Measurements from ENCODE around the gene SUMO4. TPM values are rescaled to one million over a fixed set of nuclear protein-coding genes. Genes with fewer than 3 reads are reported as not detected.

Gene SUMO4
- total RNA-seq, 1 experiment from 2014 or later: 1.1 TPM

DNA sequence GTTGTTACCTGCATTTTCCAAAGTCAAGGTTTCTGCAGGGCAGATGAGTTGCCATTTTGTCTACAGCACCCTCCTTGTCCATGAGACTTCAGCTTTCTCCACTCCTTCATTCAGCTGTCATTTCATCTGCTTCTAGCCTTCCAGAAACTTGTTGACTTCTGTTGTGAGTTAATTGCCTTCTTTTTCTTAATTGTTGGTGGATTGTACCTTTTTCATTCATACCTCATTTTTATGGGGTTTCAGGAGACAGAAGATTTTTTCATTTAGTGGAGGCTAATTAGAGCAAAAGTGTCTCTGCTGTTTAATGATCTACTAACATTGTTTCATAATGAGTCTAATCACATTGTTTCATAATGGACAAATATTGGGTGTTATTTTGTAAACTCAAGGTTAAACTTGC, 7.5 kb upstream of the SUMO4 start:
- TF ChIP-seq TCF7L2 (IDR thresholded peaks at IDR 0.05; ENCODE audit: low read depth, low read length) (no peak), SIN3A (IDR thresholded peaks at IDR 0.05; ENCODE audit: borderline replicate concordance, insufficient read depth, low read depth, low read length) (no peak), POLR2AphosphoS5 (IDR thresholded peaks at IDR 0.05; ENCODE audit: low read depth, low read length) (no peak)
- TF ChIP-seq, protein P1, sequence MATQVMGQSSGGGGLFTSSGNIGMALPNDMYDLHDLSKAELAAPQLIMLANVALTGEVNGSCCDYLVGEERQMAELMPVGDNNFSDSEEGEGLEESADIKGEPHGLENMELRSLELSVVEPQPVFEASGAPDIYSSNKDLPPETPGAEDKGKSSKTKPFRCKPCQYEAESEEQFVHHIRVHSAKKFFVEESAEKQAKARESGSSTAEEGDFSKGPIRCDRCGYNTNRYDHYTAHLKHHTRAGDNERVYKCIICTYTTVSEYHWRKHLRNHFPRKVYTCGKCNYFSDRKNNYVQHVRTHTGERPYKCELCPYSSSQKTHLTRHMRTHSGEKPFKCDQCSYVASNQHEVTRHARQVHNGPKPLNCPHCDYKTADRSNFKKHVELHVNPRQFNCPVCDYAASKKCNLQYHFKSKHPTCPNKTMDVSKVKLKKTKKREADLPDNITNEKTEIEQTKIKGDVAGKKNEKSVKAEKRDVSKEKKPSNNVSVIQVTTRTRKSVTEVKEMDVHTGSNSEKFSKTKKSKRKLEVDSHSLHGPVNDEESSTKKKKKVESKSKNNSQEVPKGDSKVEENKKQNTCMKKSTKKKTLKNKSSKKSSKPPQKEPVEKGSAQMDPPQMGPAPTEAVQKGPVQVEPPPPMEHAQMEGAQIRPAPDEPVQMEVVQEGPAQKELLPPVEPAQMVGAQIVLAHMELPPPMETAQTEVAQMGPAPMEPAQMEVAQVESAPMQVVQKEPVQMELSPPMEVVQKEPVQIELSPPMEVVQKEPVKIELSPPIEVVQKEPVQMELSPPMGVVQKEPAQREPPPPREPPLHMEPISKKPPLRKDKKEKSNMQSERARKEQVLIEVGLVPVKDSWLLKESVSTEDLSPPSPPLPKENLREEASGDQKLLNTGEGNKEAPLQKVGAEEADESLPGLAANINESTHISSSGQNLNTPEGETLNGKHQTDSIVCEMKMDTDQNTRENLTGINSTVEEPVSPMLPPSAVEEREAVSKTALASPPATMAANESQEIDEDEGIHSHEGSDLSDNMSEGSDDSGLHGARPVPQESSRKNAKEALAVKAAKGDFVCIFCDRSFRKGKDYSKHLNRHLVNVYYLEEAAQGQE (IDR thresholded peaks at IDR 0.05; ENCODE audit: insufficient read depth in 1 of 2, low read depth in 2 of 2, low read length in 1 of 2): no peak
- TF ChIP-seq, protein P2, sequence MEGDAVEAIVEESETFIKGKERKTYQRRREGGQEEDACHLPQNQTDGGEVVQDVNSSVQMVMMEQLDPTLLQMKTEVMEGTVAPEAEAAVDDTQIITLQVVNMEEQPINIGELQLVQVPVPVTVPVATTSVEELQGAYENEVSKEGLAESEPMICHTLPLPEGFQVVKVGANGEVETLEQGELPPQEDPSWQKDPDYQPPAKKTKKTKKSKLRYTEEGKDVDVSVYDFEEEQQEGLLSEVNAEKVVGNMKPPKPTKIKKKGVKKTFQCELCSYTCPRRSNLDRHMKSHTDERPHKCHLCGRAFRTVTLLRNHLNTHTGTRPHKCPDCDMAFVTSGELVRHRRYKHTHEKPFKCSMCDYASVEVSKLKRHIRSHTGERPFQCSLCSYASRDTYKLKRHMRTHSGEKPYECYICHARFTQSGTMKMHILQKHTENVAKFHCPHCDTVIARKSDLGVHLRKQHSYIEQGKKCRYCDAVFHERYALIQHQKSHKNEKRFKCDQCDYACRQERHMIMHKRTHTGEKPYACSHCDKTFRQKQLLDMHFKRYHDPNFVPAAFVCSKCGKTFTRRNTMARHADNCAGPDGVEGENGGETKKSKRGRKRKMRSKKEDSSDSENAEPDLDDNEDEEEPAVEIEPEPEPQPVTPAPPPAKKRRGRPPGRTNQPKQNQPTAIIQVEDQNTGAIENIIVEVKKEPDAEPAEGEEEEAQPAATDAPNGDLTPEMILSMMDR (IDR thresholded peaks at IDR 0.05): no peak
- in situ Hi-C loops (cut with HindIII; ENCODE audit: low pct_unique_long_range_greater_than_20kb, low sequenced_read_pairs) (no loop called here), intact Hi-C loops (cut with micrococcal nuclease; ENCODE audit: unreplicated experiment) (no loop called here)
- CTCF ChIA-PET: no interaction called here
- DNase-seq (ENCODE audit: low read depth, low spot score): no peak
- peaks cover under 1% of the 10 kb centered on the region; the same call in 1 of the 2 replicates for H3K36me3 ChIP-seq (ENCODE audit: control insufficient read depth, insufficient read depth, low read length)
- no peak overlapping the region for H3K27ac ChIP-seq (ENCODE audit: low read length)
- H3K4me1 ChIP-seq (ENCODE audit: control insufficient read depth, insufficient read depth, low read length): no peaks in the 10 kb centered on the region; the same call in 1 of the 2 replicates
- H3K4me3 ChIP-seq (ENCODE audit: low read depth in 2 of 2, low read length in 2 of 2): no peak overlapping the region
- H3K9me3 ChIP-seq (ENCODE audit: control insufficient read depth, insufficient read depth, low read depth, low read length): no peaks in the 10 kb centered on the region
- no TSS peak for BruUV-seq (replicated peaks)
- ATAC-seq: no peak
- POLR2A ChIA-PET: no interaction called here
- H3K27me3 ChIP-seq (ENCODE audit: control insufficient read depth, insufficient read depth, low read length): no peaks in the 10 kb centered on the region

DNA sequence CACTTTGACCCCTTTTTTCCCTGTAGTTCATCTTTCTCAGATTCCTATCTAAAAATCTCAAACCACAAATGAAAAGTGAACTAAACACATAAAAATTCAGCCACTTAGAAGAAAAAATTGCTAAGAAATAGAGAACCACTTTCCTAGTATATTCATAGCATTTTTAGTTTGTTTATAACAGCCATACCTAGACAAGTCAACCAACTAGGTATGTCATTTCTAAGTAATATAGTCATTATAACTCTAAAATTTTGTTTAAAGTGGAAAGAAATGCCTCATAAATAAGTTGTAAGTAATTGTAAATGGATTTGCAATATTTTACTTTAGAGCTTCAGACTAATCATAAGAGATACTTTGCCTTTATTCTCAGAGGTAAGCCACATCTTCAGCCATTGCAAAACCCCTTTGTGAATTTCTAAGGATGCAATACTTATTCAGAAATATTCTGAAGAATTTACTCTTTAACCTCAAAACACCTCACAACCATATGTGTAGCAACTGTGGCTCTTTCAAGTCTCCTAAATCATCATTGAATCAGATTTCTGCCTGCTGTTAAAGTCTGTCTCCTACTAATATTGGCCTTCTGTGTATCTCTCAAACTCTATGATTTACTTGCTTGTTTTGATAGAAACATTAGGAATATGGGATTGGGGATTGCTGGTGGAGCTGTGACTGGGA, 6.9 kb upstream of the SUMO4 start:
- BruUV-seq (replicated peaks): no TSS peak
- POLR2A ChIA-PET: interaction anchor here (0.6 kb wide), 1 partner anchor 133 kb away, joined by 3 read pairs; no protein-coding TSS in a partner anchor
- H3K9me3 ChIP-seq (ENCODE audit: control insufficient read depth, insufficient read depth, low read depth, low read length): no peaks in the 10 kb centered on the region
- H3K36me3 ChIP-seq (ENCODE audit: control insufficient read depth, insufficient read depth, low read length): peaks cover 6% of the 10 kb centered on the region; the same call in 1 of the 2 replicates
- no peaks in the 10 kb centered on the region; the same call in 1 of the 2 replicates for H3K4me1 ChIP-seq (ENCODE audit: control insufficient read depth, insufficient read depth, low read length)
- intact Hi-C loops (cut with micrococcal nuclease; ENCODE audit: unreplicated experiment): no loop called here
- ATAC-seq (no peak), DNase-seq (ENCODE audit: low read depth, low spot score) (no peak)
- no peaks in the 10 kb centered on the region for H3K27me3 ChIP-seq (ENCODE audit: control insufficient read depth, insufficient read depth, low read length)
- in situ Hi-C loops (cut with HindIII; ENCODE audit: low pct_unique_long_range_greater_than_20kb, low sequenced_read_pairs): no loop called here
- H3K4me3 ChIP-seq (ENCODE audit: low read depth in 2 of 2, low read length in 2 of 2): no peak overlapping the region
- CTCF ChIA-PET: no interaction called here
- TF ChIP-seq, protein P1 (IDR thresholded peaks at IDR 0.05; ENCODE audit: insufficient read depth in 1 of 2, low read depth in 2 of 2, low read length in 1 of 2): no peak
- TF ChIP-seq, protein P2 (IDR thresholded peaks at IDR 0.05): no peak
- TF ChIP-seq POLR2AphosphoS5 (IDR thresholded peaks at IDR 0.05; ENCODE audit: low read depth, low read length) (no peak), TCF7L2 (IDR thresholded peaks at IDR 0.05; ENCODE audit: low read depth, low read length) (no peak), SIN3A (IDR thresholded peaks at IDR 0.05; ENCODE audit: borderline replicate concordance, insufficient read depth, low read depth, low read length) (no peak)
- H3K27ac ChIP-seq (ENCODE audit: low read length): no peak overlapping the region
